ENCODE results near the gene ATG7.

GRCh38 chr3:11600501-11601282 is 328.5 kb downstream of the ATG7 start:
- TF ChIP-seq POLR2AphosphoS5 (IDR thresholded peaks at IDR 0.05; ENCODE audit: low read depth, low read length) (peak; percentile 74), CTCF (IDR thresholded peaks at IDR 0.05) (no peak), REST (IDR thresholded peaks at IDR 0.05; ENCODE audit: insufficient read depth in 1 of 2, low read depth in 2 of 2, low read length in 1 of 2) (no peak), SIN3A (IDR thresholded peaks at IDR 0.05; ENCODE audit: borderline replicate concordance, insufficient read depth, low read depth, low read length) (peak; percentile 88; the same call in 1 of the 2 replicates), TCF7L2 (IDR thresholded peaks at IDR 0.05; ENCODE audit: low read depth, low read length) (peak; percentile 41; the same call in 1 of the 2 replicates)
